VCaP (cell line): ENCODE measurements around the gene HIVEP3.

Source experiments
- H3K27ac ChIP-seq: fragments of 450-650 bp; 2 replicates; pipeline ENCODE4 v1.5.1; 2017
- TF ChIP-seq, protein P1 (sequence below): fragments of 450-650 bp; conservative IDR thresholded peaks from 2 replicates; pipeline ENCODE4 v1.5.1; 2017; ENCODE audit warnings: mild to moderate bottlenecking, moderate library complexity

Gene HIVEP3

DNA sequence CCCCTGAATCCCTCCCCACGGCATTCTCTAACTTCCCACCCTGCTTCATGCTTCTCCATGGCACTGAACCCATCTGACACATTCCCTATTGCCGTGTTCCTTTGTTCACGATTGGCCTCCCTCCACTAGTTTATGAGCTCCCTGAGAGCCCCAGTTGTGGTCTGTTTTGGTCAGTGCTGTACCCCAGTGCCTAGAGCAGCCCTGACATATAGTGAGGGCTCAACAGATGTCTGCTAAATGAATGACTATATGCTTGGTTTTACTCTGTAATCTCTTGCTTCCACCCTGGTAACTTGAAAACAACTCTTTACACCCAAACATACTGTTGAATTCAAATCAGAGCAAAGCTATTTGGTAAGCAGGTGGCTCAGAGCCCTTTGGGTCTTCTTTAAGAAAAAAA, 263.1 kb downstream of the HIVEP3 start:
- TF ChIP-seq, protein P1, sequence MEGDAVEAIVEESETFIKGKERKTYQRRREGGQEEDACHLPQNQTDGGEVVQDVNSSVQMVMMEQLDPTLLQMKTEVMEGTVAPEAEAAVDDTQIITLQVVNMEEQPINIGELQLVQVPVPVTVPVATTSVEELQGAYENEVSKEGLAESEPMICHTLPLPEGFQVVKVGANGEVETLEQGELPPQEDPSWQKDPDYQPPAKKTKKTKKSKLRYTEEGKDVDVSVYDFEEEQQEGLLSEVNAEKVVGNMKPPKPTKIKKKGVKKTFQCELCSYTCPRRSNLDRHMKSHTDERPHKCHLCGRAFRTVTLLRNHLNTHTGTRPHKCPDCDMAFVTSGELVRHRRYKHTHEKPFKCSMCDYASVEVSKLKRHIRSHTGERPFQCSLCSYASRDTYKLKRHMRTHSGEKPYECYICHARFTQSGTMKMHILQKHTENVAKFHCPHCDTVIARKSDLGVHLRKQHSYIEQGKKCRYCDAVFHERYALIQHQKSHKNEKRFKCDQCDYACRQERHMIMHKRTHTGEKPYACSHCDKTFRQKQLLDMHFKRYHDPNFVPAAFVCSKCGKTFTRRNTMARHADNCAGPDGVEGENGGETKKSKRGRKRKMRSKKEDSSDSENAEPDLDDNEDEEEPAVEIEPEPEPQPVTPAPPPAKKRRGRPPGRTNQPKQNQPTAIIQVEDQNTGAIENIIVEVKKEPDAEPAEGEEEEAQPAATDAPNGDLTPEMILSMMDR = no peak
- no peak overlapping the region for H3K27ac ChIP-seq

DNA sequence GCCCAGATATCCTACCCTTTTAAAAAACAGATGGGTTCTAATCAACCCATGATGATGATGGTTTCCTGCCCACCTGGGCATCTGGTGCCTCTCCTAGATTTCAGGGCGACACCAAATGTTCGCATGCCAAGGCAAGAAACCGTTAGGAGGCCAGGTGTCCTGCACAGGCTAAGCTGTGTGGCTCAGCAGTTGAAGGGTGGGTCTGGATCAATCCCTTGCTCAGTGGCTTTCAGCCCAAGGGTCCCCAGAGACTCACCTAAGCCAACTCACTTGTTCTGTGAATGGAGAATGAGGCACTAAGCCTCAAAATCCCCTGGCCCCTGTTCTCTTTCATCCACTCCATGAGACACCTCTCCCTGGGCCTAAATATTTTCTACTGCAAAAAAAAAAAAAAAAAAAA, 265.1 kb downstream of the HIVEP3 start:
- H3K27ac ChIP-seq = no peak overlapping the region
- TF ChIP-seq, protein P1 = no peak

DNA sequence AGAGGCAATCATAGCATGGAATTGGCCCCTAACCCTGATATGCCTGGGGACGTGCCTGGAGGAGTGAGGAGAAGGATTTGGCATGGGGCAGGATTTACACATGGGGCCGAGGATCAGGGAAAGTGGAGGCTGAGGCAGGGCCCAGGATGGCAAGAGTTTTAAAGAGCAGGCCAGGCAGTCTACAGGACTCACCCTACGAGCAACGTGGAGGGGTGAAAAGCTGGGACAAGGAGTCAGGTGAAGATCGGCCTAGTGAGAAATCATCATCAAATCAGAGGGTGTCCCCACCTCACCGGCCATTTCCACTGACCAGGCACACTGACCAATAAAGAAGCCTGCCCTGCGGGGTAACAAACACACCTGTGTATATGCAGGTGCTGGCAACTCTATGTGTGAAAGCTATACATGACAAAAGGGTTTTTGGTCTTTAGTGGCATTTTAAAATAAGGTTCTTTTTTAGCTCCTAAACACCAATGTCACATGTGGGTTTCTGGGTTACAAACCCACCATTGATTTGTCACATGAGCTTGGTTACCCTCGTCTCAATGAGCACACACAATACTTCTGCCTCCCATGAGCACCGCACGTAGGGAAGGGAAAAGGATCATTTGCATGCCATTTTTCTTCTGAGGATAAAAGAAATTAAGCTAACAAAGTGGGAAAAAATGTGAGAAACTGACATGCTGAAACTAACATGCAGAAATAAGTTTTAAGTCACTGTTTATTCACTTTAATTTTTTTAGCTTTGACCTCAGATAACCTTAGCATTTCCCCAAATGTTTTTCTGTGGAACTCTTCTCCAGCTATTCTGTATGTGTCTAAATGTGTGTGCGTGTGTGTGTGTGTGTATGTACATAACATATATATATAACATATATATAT, 266.1 kb downstream of the HIVEP3 start:
- no peak overlapping the region for H3K27ac ChIP-seq
- TF ChIP-seq, protein P1 = no peak

DNA sequence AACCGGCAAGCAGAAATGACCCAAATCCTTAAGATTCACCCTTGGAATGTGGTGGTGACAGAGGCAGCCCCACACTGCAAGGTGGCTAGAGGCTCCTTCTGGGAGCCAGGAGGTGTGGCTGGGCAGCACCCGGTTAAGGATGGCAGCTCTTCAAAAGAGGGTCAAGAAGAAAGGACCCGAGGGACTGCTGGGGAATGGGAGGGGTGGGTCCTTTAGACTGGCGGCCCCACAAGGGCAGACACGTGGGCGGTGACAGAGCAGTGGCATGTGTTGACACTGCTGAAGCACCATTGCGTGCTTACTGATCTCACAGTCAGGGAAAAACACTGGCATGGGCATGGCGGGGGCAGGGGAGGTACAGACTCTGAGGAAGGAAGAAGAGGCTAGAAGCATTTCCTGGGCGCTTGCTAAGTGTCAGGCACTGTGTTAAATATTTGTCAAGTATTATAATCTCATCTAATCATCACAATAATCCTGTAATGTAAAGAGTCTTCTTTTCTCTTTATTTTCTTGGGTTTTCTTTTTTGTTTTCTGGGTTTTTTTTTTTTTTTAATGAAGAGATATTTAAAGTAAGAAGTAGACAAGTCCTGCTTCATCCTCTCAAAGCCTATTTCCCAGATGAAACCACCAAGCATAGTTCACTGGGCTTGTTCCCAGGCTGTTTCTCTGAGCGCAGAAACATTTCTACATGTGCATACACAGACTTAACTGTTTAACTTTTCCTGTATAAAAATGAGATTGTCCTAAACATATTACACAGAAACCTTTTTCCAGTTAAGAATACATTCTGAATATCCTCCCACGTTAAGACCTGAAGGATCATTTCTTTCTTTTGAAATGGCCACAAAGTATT, 268.5 kb downstream of the HIVEP3 start:
- H3K27ac ChIP-seq = no peak overlapping the region
- TF ChIP-seq, protein P1 = no peak

DNA sequence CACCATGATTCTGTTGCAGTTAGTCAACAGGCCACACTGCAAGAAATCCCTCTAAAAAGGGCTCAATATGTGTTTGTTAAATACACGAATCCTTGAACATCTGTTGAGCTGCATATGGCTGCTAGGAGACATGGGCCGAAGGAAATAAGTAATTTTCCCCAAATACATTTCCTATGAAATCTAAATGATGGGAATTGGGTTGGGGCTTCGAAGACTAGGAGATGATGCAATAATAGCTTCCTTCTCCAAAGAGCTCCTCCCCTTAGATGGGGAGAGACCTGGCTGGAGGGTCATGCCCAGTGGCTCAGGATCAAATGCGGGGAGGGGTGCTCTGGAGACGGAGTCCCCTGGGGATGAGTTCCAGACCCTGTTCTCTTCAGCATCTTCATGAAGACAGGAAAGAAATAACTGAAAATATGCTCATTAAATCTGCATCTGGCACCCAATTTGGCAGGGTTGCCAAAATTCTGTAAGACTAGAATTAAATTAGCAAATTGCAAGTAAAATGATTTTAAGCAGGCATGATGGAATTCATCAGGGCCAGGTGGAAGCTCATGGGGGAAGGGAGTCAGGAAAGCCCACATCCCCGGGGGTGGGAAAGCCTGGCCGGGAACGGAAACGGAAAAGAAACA, 269.2 kb downstream of the HIVEP3 start:
- TF ChIP-seq, protein P1 = no peak
- H3K27ac ChIP-seq = no peak overlapping the region

DNA sequence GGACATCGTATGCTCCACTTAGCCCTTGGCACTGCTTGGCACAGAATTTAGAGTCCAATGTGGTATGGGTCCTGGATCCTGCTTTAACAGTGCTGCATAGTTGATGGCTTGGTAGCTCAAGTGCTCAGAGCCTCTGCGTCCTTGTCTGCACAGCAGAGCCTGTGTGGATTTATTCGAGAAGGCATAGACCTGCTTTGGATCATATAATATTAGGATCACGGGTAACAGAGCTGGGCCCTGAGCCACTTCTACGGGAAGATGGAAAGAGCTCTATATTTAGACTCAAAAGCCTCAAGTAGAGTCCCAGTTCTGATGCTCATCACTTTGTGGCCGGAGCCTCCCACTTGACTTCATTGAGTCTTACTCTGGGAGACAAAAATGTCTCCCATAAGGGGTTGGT, 269.9 kb downstream of the HIVEP3 start:
- H3K27ac ChIP-seq = no peak overlapping the region
- TF ChIP-seq, protein P1 = no peak

DNA sequence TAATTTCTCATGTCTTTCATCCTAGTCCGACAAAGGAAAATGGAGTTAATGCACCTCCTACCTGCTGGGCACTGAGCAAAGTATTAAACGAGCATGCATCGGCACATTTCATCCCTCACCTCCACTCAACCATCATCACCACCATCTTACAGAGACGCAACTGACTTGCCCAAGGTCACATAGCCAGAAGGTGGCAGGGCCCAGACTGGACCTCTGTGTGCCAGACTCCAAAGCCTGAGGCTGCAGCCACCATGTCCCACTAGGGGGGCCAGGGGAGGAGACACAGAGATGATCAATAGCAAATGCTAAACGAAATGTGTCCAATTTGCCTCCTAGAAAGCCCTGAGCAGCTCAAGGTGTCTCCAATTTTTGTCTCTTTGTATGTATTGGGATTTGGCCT, 270.5 kb downstream of the HIVEP3 start:
- TF ChIP-seq, protein P1 = no peak
- H3K27ac ChIP-seq = no peak overlapping the region
